HG02981 (cell line): Measurements from ENCODE around the gene SLC4A9.
A peak's percentile ranks its signal among the peaks of the same experiment; 100 is the strongest.

ENCODE experiments used
- ATAC-seq: cut with Tn5 transposase; IDR thresholded peaks from one replicate; pipeline ENCODE4 v1.9.1; 2021; ENCODE audit warnings: mild to moderate bottlenecking, moderate library complexity; ENCODE audit not compliant: unreplicated experiment

SLC4A9 gene

GRCh38 chr5:140360681-140361479 lies 886 bp downstream of the SLC4A9 start:
- ATAC-seq, result no peak

GRCh38 chr5:140361901-140362300 lies 1.9 kb downstream of the SLC4A9 start:
- no peak for ATAC-seq

- ATAC-seq, result no peak
These were observed 2.3 kb downstream of the SLC4A9 start for GRCh38 chr5:140362311-140362710.

- peak; percentile 88 for ATAC-seq
These were observed 3.1 kb downstream of the SLC4A9 start for GRCh38 chr5:140362875-140363630.

- ATAC-seq, result no peak
These were observed 3.9 kb downstream of the SLC4A9 start for GRCh38 chr5:140363631-140364471.

GRCh38 chr5:140364472-140364765 lies 4.4 kb downstream of the SLC4A9 start:
- no peak for ATAC-seq

GRCh38 chr5:140365282-140365681 lies 5.3 kb downstream of the SLC4A9 start:
- ATAC-seq, result no peak

GRCh38 chr5:140365941-140366340 lies 5.9 kb downstream of the SLC4A9 start:
- no peak for ATAC-seq

- no peak for ATAC-seq
These were observed 6.7 kb downstream of the SLC4A9 start for GRCh38 chr5:140366589-140367255.

GRCh38 chr5:140367256-140368013 lies 7.4 kb downstream of the SLC4A9 start:
- no peak for ATAC-seq

GRCh38 chr5:140371356-140372151 lies 11.6 kb downstream of the SLC4A9 start:
- no peak for ATAC-seq

GRCh38 chr5:140372971-140373487 lies 13.0 kb downstream of the SLC4A9 start:
- ATAC-seq, result peak; percentile 51

GRCh38 chr5:140381351-140381750 lies 21.4 kb downstream of the SLC4A9 start:
- ATAC-seq, result no peak

GRCh38 chr5:140381972-140382371 lies 22.0 kb downstream of the SLC4A9 start:
- ATAC-seq, result no peak

- no peak for ATAC-seq
These were observed 22.9 kb downstream of the SLC4A9 start for GRCh38 chr5:140382866-140383265.

- ATAC-seq, result no peak
These were observed 23.3 kb downstream of the SLC4A9 start for GRCh38 chr5:140383300-140383699.

GRCh38 chr5:140388052-140388451 lies 28.1 kb downstream of the SLC4A9 start:
- ATAC-seq, result no peak

GRCh38 chr5:140391312-140391711 lies 31.3 kb downstream of the SLC4A9 start:
- ATAC-seq, result no peak

- no peak for ATAC-seq
These were observed 31.7 kb downstream of the SLC4A9 start for GRCh38 chr5:140391732-140392131.
